ENCODE data around the gene MZF1. TPM values are rescaled to one million over a fixed set of nuclear protein-coding genes. Genes with fewer than 3 reads are reported as not detected.

MZF1 gene
- total and polyA plus RNA-seq, 2 donors, result 9.0 to 24.7 TPM

DNA sequence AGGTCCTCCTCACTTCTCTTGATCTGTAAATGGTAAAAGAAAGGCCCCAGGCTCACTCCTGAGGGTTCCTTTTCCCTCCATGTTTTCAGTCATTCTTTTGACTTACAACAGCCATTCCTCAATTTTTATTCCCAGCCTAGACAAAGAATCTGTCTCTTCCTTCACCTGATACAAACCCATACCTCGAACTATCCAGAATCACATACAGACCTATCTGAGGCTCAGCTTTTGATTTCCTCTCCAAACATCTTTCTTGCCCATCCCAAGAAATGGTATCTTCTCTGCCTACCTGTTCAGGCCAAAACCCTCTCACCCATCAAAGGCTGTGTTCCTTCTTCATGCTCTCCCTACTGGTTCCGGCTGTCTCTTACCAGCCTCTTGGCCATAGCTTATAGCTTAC is 20.5 kb downstream of the MZF1 start:
- Histone ChIP-seq H3K27me3 (ENCODE audit: control insufficient read depth in 2 of 2, insufficient read depth in 1 of 2, low read length in 1 of 2) (no peaks in the 10 kb centered on the region), H3K4me3 (ENCODE audit: low read length in 2 of 2) (no peak overlapping the region), H3K27ac (ENCODE audit: low read depth in 1 of 2, low read length in 1 of 2) (no peak overlapping the region), H3K36me3 (ENCODE audit: control insufficient read depth in 2 of 2, insufficient read depth in 2 of 2, low read length in 1 of 2) (peaks cover 67 to 77% of the 10 kb centered on the region in 2 donors), H3K9me3 (ENCODE audit: control insufficient read depth in 2 of 2, insufficient read depth in 1 of 2, low read length in 1 of 2) (no peaks in the 10 kb centered on the region), H3K4me1 (ENCODE audit: control insufficient read depth in 2 of 2, insufficient read depth in 2 of 2, low read length in 2 of 2) (peaks cover 24 to 34% of the 10 kb centered on the region in 2 donors)
- 97% methylated on average over 2 of the region's 2 CpGs for WGBS
- no peak for DNase-seq (ENCODE audit: low read depth in 6 of 9, low spot score in 9 of 9)

DNA sequence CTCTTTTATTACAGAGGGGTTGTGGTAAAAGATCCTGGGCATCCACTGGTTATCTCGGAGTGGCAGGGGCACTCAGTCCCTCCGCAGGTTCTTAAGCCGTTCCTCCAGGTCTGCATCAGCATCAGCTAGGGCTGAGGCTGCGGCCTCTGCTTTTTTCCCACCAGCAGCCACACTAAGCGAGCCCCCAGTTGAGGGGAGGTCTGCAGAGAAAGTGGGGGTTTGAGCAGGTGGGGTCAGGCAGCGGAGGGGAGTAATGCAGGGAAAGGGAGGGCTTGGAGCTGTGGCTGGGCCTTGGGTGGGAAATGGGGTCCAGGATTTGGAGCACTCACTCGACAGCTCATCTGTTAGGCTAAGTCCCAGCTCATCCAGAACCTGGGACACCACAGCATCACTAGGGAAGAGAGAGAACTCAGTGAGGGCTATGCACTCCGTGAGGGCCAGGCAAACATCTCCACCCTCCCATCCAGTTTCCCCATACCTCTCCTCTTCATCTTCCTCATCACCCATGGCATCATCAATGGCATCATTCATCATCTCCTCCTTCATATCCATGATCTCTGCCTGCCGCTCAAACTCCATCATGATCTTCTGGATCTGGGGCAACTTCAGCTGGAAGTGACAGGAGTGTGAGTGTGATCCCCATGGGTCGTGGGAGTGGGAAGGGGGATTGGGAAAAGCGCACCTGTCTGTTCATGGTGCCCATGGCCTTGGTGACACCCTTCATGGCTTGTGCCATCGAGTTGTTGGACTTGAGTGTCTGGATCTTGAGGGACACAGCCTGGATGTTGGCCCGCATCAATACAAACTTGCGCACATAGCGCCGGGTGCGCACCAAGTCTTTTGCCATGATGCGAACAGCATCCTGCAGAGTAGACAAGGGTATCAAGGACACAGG is 21.3 kb downstream of the MZF1 start:
- Histone ChIP-seq H3K27me3 (ENCODE audit: control insufficient read depth in 2 of 2, insufficient read depth in 1 of 2, low read length in 1 of 2) (no peaks in the 10 kb centered on the region), H3K9me3 (ENCODE audit: control insufficient read depth in 2 of 2, insufficient read depth in 1 of 2, low read length in 1 of 2) (no peaks in the 10 kb centered on the region), H3K36me3 (ENCODE audit: control insufficient read depth in 2 of 2, insufficient read depth in 2 of 2, low read length in 1 of 2) (peaks cover 71 to 83% of the 10 kb centered on the region in 2 donors), H3K27ac (ENCODE audit: low read depth in 1 of 2, low read length in 1 of 2) (no peak overlapping the region), H3K4me1 (ENCODE audit: control insufficient read depth in 2 of 2, insufficient read depth in 2 of 2, low read length in 2 of 2) (peaks cover 16 to 28% of the 10 kb centered on the region in 2 donors), H3K4me3 (ENCODE audit: low read length in 2 of 2) (no peak overlapping the region)
- 98% methylated on average over 18 of the region's 18 CpGs for WGBS
- no peak for DNase-seq (ENCODE audit: low read depth in 6 of 9, low spot score in 9 of 9)

DNA sequence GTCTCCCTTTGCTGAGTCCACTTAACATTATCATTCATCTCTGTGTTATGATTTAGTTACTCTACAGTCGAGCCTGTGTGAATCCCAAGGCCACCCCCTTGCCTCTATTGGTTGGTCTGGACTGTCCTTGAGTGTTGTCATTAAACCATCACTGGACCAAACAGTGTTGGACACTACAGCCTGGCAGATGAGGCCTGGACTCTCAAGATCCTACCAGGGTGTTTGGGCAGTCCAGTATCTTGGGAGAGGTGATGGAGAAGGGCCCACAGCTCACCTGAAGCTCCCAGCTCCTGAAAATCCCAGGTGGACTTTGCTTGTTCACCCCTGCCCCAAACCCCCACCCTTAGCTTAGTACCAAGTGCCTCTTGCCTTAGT is 22.0 kb downstream of the MZF1 start:
- peaks cover 20 to 31% of the 10 kb centered on the region in 2 donors for H3K4me1 ChIP-seq (ENCODE audit: control insufficient read depth in 2 of 2, insufficient read depth in 2 of 2, low read length in 2 of 2)
- H3K36me3 ChIP-seq (ENCODE audit: control insufficient read depth in 2 of 2, insufficient read depth in 2 of 2, low read length in 1 of 2), result peaks cover 66 to 83% of the 10 kb centered on the region in 2 donors
- DNase-seq (ENCODE audit: low read depth in 6 of 9, low spot score in 9 of 9), result no peak
- H3K9me3 ChIP-seq (ENCODE audit: control insufficient read depth in 2 of 2, insufficient read depth in 1 of 2, low read length in 1 of 2), result no peaks in the 10 kb centered on the region
- no peak overlapping the region for H3K4me3 ChIP-seq (ENCODE audit: low read length in 2 of 2)
- H3K27ac ChIP-seq (ENCODE audit: low read depth in 1 of 2, low read length in 1 of 2), result no peak overlapping the region
- 88% methylated on average over 1 of the region's 1 CpG for WGBS
- H3K27me3 ChIP-seq (ENCODE audit: control insufficient read depth in 2 of 2, insufficient read depth in 1 of 2, low read length in 1 of 2), result no peaks in the 10 kb centered on the region

DNA sequence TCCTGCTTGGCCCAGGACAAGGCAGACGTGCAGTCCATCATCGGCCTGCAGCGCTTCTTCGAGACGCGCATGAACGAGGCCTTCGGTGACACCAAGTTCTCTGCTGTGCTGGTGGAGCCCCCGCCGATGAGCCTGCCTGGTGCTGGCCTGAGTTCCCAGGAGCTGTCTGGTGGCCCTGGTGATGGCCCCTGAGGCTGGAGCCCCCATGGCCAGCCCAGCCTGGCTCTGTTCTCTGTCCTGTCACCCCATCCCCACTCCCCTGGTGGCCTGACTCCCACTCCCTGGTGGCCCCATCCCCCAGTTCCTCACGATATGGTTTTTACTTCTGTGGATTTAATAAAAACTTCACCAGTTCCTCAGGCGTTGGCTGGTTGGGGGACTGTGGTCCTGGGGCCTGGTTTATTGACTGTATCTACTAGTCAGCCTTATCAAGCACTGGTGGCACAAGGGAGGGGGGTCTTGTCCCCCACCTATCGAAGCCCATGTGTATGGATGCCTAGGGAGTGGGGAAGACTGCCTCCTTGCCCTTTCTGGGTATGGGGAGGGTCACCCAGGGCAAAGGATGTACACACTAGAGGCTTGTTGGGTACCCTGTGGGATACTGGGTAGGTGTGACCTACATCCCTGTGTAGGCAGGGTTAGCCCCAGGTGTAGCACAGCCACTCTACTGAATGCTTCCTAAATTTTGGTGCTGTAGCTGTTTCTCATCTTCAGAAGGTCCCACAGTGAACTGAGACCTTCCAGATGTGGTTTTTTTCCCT is 22.6 kb downstream of the MZF1 start:
- 97% methylated on average over 13 of the region's 13 CpGs for WGBS
- Histone ChIP-seq H3K4me1 (ENCODE audit: control insufficient read depth in 2 of 2, insufficient read depth in 2 of 2, low read length in 2 of 2) (peaks cover 26 to 35% of the 10 kb centered on the region in 2 donors), H3K27me3 (ENCODE audit: control insufficient read depth in 2 of 2, insufficient read depth in 1 of 2, low read length in 1 of 2) (no peaks in the 10 kb centered on the region), H3K4me3 (ENCODE audit: low read length in 2 of 2) (no peak overlapping the region), H3K36me3 (ENCODE audit: control insufficient read depth in 2 of 2, insufficient read depth in 2 of 2, low read length in 1 of 2) (peaks cover 68 to 85% of the 10 kb centered on the region in 2 donors), H3K9me3 (ENCODE audit: control insufficient read depth in 2 of 2, insufficient read depth in 1 of 2, low read length in 1 of 2) (no peaks in the 10 kb centered on the region), H3K27ac (ENCODE audit: low read depth in 1 of 2, low read length in 1 of 2) (no peak overlapping the region)
- no peak for DNase-seq (ENCODE audit: low read depth in 6 of 9, low spot score in 9 of 9)

DNA sequence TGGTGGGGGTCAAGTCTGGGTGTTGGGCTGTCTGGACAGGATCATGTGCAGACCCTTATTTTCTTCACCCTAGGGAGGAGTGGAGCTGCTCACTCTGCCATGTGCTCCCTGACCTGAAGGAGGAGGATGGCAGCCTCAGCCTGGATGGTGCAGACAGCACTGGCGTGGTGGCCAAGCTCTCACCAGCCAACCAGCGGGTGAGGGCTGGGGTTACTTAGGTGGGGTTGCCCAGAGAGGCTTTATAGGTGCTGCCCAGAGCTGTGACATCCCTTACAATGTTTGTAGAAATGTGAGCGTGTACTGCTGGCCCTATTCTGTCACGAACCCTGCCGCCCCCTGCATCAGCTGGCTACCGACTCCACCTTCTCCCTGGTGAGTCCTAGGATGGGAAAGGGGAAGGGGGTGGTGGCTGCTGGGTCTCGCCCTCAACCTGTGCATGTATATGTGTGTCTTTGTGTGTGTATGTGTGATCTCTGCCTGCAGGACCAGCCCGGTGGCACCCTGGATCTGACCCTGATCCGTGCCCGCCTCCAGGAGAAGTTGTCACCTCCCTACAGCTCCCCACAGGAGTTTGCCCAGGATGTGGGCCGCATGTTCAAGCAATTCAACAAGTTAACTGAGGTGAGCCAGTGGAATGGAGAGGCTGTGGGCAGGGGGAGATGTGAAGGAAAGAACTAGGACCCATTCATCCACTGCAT is 23.3 kb downstream of the MZF1 start:
- Histone ChIP-seq H3K4me1 (ENCODE audit: control insufficient read depth in 2 of 2, insufficient read depth in 2 of 2, low read length in 2 of 2) (peaks cover 22 to 33% of the 10 kb centered on the region in 2 donors), H3K36me3 (ENCODE audit: control insufficient read depth in 2 of 2, insufficient read depth in 2 of 2, low read length in 1 of 2) (peaks cover 68 to 85% of the 10 kb centered on the region in 2 donors), H3K9me3 (ENCODE audit: control insufficient read depth in 2 of 2, insufficient read depth in 1 of 2, low read length in 1 of 2) (peaks cover 0 to 3% of the 10 kb centered on the region in 2 donors), H3K27me3 (ENCODE audit: control insufficient read depth in 2 of 2, insufficient read depth in 1 of 2, low read length in 1 of 2) (no peaks in the 10 kb centered on the region), H3K4me3 (ENCODE audit: low read length in 2 of 2) (no peak overlapping the region), H3K27ac (ENCODE audit: low read depth in 1 of 2, low read length in 1 of 2) (no peak overlapping the region)
- 96% methylated on average over 11 of the region's 11 CpGs for WGBS
- no peak for DNase-seq (ENCODE audit: low read depth in 6 of 9, low spot score in 9 of 9)

DNA sequence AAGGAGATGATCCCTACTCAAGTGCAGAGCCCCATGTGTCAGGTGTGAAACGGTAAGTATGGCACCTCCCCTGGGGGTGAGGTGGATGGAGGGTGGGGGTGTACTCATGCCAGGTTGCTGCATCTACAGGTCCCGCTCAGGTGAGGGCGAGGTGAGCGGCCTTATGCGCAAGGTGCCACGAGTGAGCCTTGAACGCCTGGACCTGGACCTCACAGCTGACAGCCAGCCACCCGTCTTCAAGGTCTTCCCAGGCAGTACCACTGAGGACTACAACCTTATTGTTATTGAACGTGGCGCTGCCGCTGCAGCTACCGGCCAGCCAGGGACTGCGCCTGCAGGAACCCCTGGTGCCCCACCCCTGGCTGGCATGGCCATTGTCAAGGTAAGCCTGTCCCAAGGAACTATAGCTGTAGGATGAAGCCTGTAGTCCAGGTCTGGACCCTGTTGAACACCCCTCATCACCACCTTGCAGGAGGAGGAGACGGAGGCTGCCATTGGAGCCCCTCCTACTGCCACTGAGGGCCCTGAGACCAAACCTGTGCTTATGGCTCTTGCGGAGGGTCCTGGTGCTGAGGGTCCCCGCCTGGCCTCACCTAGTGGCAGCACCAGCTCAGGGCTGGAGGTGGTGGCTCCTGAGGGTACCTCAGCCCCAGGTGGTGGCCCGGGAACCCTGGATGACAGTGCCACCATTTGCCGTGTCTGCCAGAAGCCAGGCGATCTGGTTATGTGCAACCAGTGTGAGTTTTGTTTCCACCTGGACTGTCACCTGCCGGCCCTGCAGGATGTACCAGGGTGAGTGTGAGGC is 24.1 kb downstream of the MZF1 start:
- Histone ChIP-seq H3K9me3 (ENCODE audit: control insufficient read depth in 2 of 2, insufficient read depth in 1 of 2, low read length in 1 of 2) (peaks cover 0 to 3% of the 10 kb centered on the region in 2 donors), H3K36me3 (ENCODE audit: control insufficient read depth in 2 of 2, insufficient read depth in 2 of 2, low read length in 1 of 2) (peaks cover 68 to 85% of the 10 kb centered on the region in 2 donors), H3K27me3 (ENCODE audit: control insufficient read depth in 2 of 2, insufficient read depth in 1 of 2, low read length in 1 of 2) (no peaks in the 10 kb centered on the region), H3K4me3 (ENCODE audit: low read length in 2 of 2) (no peak overlapping the region), H3K27ac (ENCODE audit: low read depth in 1 of 2, low read length in 1 of 2) (no peak overlapping the region), H3K4me1 (ENCODE audit: control insufficient read depth in 2 of 2, insufficient read depth in 2 of 2, low read length in 2 of 2) (peaks cover 17 to 26% of the 10 kb centered on the region in 2 donors)
- no peak for DNase-seq (ENCODE audit: low read depth in 6 of 9, low spot score in 9 of 9)
- 98% methylated on average over 20 of the region's 20 CpGs for whole genome bisulfite sequencing

DNA sequence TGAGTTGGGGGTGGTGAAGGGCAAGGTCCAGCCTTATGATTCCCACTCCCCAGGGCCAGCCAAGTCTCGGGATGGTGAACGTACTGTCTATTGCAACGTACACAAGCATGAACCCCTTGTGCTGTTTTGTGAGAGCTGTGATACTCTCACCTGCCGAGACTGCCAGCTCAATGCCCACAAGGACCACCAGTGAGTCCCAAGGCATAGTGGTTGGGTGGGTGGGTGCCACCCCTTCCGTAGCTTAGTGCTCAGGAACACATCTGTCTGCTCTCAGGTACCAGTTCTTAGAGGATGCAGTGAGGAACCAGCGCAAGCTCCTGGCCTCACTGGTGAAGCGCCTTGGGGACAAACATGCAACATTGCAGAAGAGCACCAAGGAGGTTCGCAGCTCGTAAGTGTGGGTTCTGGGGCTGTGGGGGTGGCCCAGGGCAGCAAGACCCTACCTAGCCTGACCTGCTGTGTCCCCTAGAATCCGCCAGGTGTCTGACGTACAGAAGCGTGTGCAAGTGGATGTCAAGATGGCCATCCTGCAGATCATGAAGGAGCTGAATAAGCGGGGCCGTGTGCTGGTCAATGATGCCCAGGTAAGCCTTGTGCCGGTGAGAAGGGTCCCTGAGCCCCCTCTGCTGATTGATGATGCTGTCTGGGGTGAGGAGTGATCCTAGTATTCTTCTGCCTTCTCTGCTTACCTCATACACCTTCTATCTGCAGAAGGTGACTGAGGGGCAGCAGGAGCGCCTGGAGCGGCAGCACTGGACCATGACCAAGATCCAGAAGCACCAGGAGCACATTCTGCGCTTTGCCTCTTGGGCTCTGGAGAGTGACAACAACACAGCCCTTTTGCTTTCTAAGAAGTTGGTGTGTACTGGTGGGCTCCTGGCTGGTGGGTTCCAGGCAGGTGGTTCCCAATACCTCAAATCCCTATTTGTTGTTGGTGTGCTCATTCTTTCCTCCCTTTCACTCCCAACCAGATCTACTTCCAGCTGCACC is 25.5 kb downstream of the MZF1 start:
- Histone ChIP-seq H3K27ac (ENCODE audit: low read depth in 1 of 2, low read length in 1 of 2) (no peak overlapping the region), H3K9me3 (ENCODE audit: control insufficient read depth in 2 of 2, insufficient read depth in 1 of 2, low read length in 1 of 2) (peaks cover 0 to 3% of the 10 kb centered on the region in 2 donors), H3K4me3 (ENCODE audit: low read length in 2 of 2) (no peak overlapping the region), H3K4me1 (ENCODE audit: control insufficient read depth in 2 of 2, insufficient read depth in 2 of 2, low read length in 2 of 2) (peaks cover 12 to 27% of the 10 kb centered on the region in 2 donors), H3K36me3 (ENCODE audit: control insufficient read depth in 2 of 2, insufficient read depth in 2 of 2, low read length in 1 of 2) (peaks cover 64 to 74% of the 10 kb centered on the region in 2 donors), H3K27me3 (ENCODE audit: control insufficient read depth in 2 of 2, insufficient read depth in 1 of 2, low read length in 1 of 2) (peaks cover 0 to 1% of the 10 kb centered on the region in 2 donors)
- WGBS, result 96% methylated on average over 18 of the region's 18 CpGs
- no peak for DNase-seq (ENCODE audit: low read depth in 6 of 9, low spot score in 9 of 9)
